Activated CD4-positive, alpha-beta memory T cell treated with anti-CD3 and anti-CD28 coated beads, Interleukin-2, amount 10 ng/mL, durations not matched to agents 7 days and 5 days (primary cell): ENCODE measurements around the gene GPR179. TPM values are rescaled to one million over a fixed set of nuclear protein-coding genes. Genes with fewer than 3 reads are reported as not detected.

Experiments used
- CTCF ChIA-PET: fragments of 350-600 bp; sonication (Branson Sonifier 250); formaldehyde crosslinking; loops from one replicate; lab custom pipeline; 2021; ENCODE audit warnings: antibody characterized with exemption, inconsistent platforms; lab: Charles Lee
- POLR2A ChIA-PET: fragments of 350-600 bp; sonication (Branson Sonifier 250); formaldehyde crosslinking; loops from one replicate; lab custom pipeline; 2021; ENCODE audit warnings: antibody characterized with exemption; lab: Charles Lee
- DNase-seq: peaks from one replicate; pipeline ENCODE4 v3.0.0-alpha.2; 2020
- H3K27ac Mint-ChIP-seq: one replicate; pipeline ENCODE4 v1.8.0; 2021; ENCODE audit warnings: mild to moderate bottlenecking, mixed read lengths
- H3K27me3 Mint-ChIP-seq: one replicate; pipeline ENCODE4 v1.8.0; 2021; ENCODE audit warnings: mixed read lengths
- H3K36me3 Mint-ChIP-seq: one replicate; pipeline ENCODE4 v1.8.0; 2021; ENCODE audit warnings: low read depth, mixed read lengths
- H3K4me1 Mint-ChIP-seq: one replicate; pipeline ENCODE4 v1.8.0; 2021; ENCODE audit warnings: mixed read lengths
- H3K4me3 Mint-ChIP-seq: one replicate; pipeline ENCODE4 v1.8.0; 2021; ENCODE audit warnings: mild to moderate bottlenecking, mixed read lengths
- H3K9me3 Mint-ChIP-seq: one replicate; pipeline ENCODE4 v1.8.0; 2021; ENCODE audit warnings: mixed read lengths
- total RNA-seq, 2 experiments: library from RNA; stranded (reverse); gene quantifications; one replicate each; pipeline ENCODE4 v1.2.3, GENCODE V29; 2021

The GPR179 gene
- total RNA-seq = under 1 TPM in 1 of 2 experiments, not detected in 1; 0.08 TPM

GRCh38 chr17:38343608-38344419, at the start of gene GPR179:
Gene GPR179 (minus strand): TSS chr17:38343956. CDS start chr17:38343789, 167 bp downstream.
- Mint-ChIP-seq H3K9me3 (no peaks in the 10 kb centered on the region), H3K27me3 (peaks cover 3% of the 10 kb centered on the region), H3K4me3 (no peak within 1 kb of the TSS), H3K27ac (no peak within 1 kb of the TSS), H3K36me3 (no peaks in the 10 kb centered on the region), H3K4me1 (no peaks in the 10 kb centered on the region)
- DNase-seq = no peak
- POLR2A ChIA-PET = interaction anchor here (0.9 kb wide), 1 partner anchor 10 kb away, joined by 4 read pairs; no protein-coding TSS in a partner anchor
- CTCF ChIA-PET = interaction anchor here (1.3 kb wide), 1 partner anchor 71 kb away, joined by 7 read pairs; no protein-coding TSS in a partner anchor

GRCh38 chr17:38379448-38379847, 35.7 kb upstream of the GPR179 start:
- H3K27ac Mint-ChIP-seq = no peak overlapping the region
- H3K4me3 Mint-ChIP-seq = no peak overlapping the region
- no peak for DNase-seq
- ChIA-PET POLR2A (interaction anchor here (1.5 kb wide), 1 partner anchor 16 kb away, joined by 3 read pairs; no protein-coding TSS in a partner anchor), CTCF (no interaction called here)
- no peaks in the 10 kb centered on the region for H3K4me1 Mint-ChIP-seq
- no peaks in the 10 kb centered on the region for H3K27me3 Mint-ChIP-seq
- H3K9me3 Mint-ChIP-seq = no peaks in the 10 kb centered on the region
- peaks cover 6% of the 10 kb centered on the region for H3K36me3 Mint-ChIP-seq

GRCh38 chr17:38369124-38369886, 25.5 kb upstream of the GPR179 start:
- Mint-ChIP-seq H3K9me3 (no peaks in the 10 kb centered on the region), H3K27me3 (no peaks in the 10 kb centered on the region), H3K4me1 (no peaks in the 10 kb centered on the region), H3K4me3 (no peak overlapping the region), H3K36me3 (peaks cover 22% of the 10 kb centered on the region), H3K27ac (no peak overlapping the region)
- CTCF ChIA-PET = no interaction called here
- POLR2A ChIA-PET = no interaction called here
- no peak for DNase-seq

- Mint-ChIP-seq H3K27me3 (no peaks in the 10 kb centered on the region), H3K4me3 (no peak overlapping the region), H3K4me1 (no peaks in the 10 kb centered on the region), H3K9me3 (no peaks in the 10 kb centered on the region), H3K27ac (no peak overlapping the region), H3K36me3 (peaks cover 13% of the 10 kb centered on the region)
- no peak for DNase-seq
- ChIA-PET POLR2A (no interaction called here), CTCF (interaction anchor here (1.6 to 2.3 kb wide), 2 partner anchors 15 to 16 kb away, joined by 9 to 11 read pairs; no protein-coding TSS in a partner anchor)
These were observed 21.0 kb upstream of the GPR179 start for GRCh38 chr17:38364741-38365140.

GRCh38 chr17:38363016-38363415, 19.3 kb upstream of the GPR179 start:
- Mint-ChIP-seq H3K27me3 (no peaks in the 10 kb centered on the region), H3K36me3 (peaks cover 4% of the 10 kb centered on the region), H3K4me1 (no peaks in the 10 kb centered on the region), H3K9me3 (no peaks in the 10 kb centered on the region), H3K4me3 (no peak overlapping the region), H3K27ac (no peak overlapping the region)
- ChIA-PET POLR2A (interaction anchor here (1.5 kb wide), 1 partner anchor 16 kb away, joined by 3 read pairs; no protein-coding TSS in a partner anchor), CTCF (interaction anchor here (1.0 to 1.6 kb wide), 4 partner anchors 10 to 61 kb away, joined by 3 to 11 read pairs (median 6); no protein-coding TSS in a partner anchor)
- DNase-seq = no peak

- H3K36me3 Mint-ChIP-seq = peaks cover 3% of the 10 kb centered on the region
- no peak for DNase-seq
- ChIA-PET CTCF (interaction anchor here (0.8 to 1.8 kb wide), 4 partner anchors 9 to 53 kb away, joined by 3 to 7 read pairs (median 6); no protein-coding TSS in a partner anchor), POLR2A (no interaction called here)
- no peak overlapping the region for H3K27ac Mint-ChIP-seq
- no peaks in the 10 kb centered on the region for H3K4me1 Mint-ChIP-seq
- H3K4me3 Mint-ChIP-seq = no peak overlapping the region
- H3K9me3 Mint-ChIP-seq = no peaks in the 10 kb centered on the region
- H3K27me3 Mint-ChIP-seq = no peaks in the 10 kb centered on the region
These were observed 18.1 kb upstream of the GPR179 start for GRCh38 chr17:38361694-38362465.

GRCh38 chr17:38358586-38359513, 15.1 kb upstream of the GPR179 start:
- Mint-ChIP-seq H3K27me3 (no peaks in the 10 kb centered on the region), H3K27ac (no peak overlapping the region), H3K4me3 (no peak overlapping the region), H3K9me3 (no peaks in the 10 kb centered on the region), H3K36me3 (no peaks in the 10 kb centered on the region), H3K4me1 (peaks cover 14% of the 10 kb centered on the region)
- no peak for DNase-seq
- POLR2A ChIA-PET = no interaction called here
- CTCF ChIA-PET = interaction anchor here (1.1 to 2.4 kb wide), 3 partner anchors 10 to 56 kb away, joined by 3 to 10 read pairs (median 9); no protein-coding TSS in a partner anchor

GRCh38 chr17:38357486-38358123, 13.8 kb upstream of the GPR179 start:
- Mint-ChIP-seq H3K27me3 (no peaks in the 10 kb centered on the region), H3K27ac (no peak overlapping the region), H3K4me3 (no peak overlapping the region), H3K9me3 (no peaks in the 10 kb centered on the region), H3K36me3 (no peaks in the 10 kb centered on the region), H3K4me1 (peaks cover 24% of the 10 kb centered on the region)
- DNase-seq = no peak
- CTCF ChIA-PET = interaction anchor here (2.4 kb wide), 1 partner anchor 57 kb away, joined by 10 read pairs; no protein-coding TSS in a partner anchor
- POLR2A ChIA-PET = no interaction called here

GRCh38 chr17:38355251-38355650, 11.5 kb upstream of the GPR179 start:
- Mint-ChIP-seq H3K4me1 (peaks cover 30% of the 10 kb centered on the region), H3K4me3 (no peak overlapping the region), H3K36me3 (no peaks in the 10 kb centered on the region), H3K27me3 (no peaks in the 10 kb centered on the region), H3K27ac (no peak overlapping the region), H3K9me3 (no peaks in the 10 kb centered on the region)
- no peak for DNase-seq
- ChIA-PET CTCF (interaction anchor here (0.7 to 2.1 kb wide), 5 partner anchors 13 to 203 kb away, joined by 3 to 7 read pairs (median 4); no protein-coding TSS in a partner anchor), POLR2A (no interaction called here)

- H3K27me3 Mint-ChIP-seq = no peaks in the 10 kb centered on the region
- ChIA-PET CTCF (interaction anchor here (0.6 to 2.1 kb wide), 6 partner anchors 9 to 204 kb away, joined by 3 to 7 read pairs (median 5); no protein-coding TSS in a partner anchor), POLR2A (interaction anchor here (0.9 to 2.6 kb wide), 2 partner anchors 10 to 12 kb away, joined by 4 to 9 read pairs; partner anchors contain the start of gene GPR179)
- no peak overlapping the region for H3K4me3 Mint-ChIP-seq
- H3K27ac Mint-ChIP-seq = no peak overlapping the region
- H3K4me1 Mint-ChIP-seq = peaks cover 33% of the 10 kb centered on the region
- H3K36me3 Mint-ChIP-seq = no peaks in the 10 kb centered on the region
- no peaks in the 10 kb centered on the region for H3K9me3 Mint-ChIP-seq
- DNase-seq = no peak
These were observed 10.7 kb upstream of the GPR179 start for GRCh38 chr17:38354466-38354865.

GRCh38 chr17:38353668-38354067, 9.9 kb upstream of the GPR179 start:
- ChIA-PET CTCF (interaction anchor here (0.8 to 2.1 kb wide), 8 partner anchors 9 to 213 kb away, joined by 3 to 7 read pairs (median 4); no protein-coding TSS in a partner anchor), POLR2A (interaction anchor here (0.9 to 2.6 kb wide), 2 partner anchors 10 to 12 kb away, joined by 4 to 9 read pairs; partner anchors contain the start of gene GPR179)
- Mint-ChIP-seq H3K9me3 (no peaks in the 10 kb centered on the region), H3K36me3 (no peaks in the 10 kb centered on the region), H3K4me3 (peak overlapping the region; percentile 70), H3K27ac (no peak overlapping the region), H3K27me3 (no peaks in the 10 kb centered on the region), H3K4me1 (peaks cover 36% of the 10 kb centered on the region)
- no peak for DNase-seq
